AG09319 (cell line): Measurements from ENCODE around the gene LMNTD1.

Source experiments
- DNase-seq: peaks from one replicate; pipeline ENCODE4 v3.0.0-alpha.2; 2010; ENCODE audit warnings: low read depth; ENCODE audit errors: extremely low read depth
- CTCF ChIP-seq: IDR thresholded peaks from 2 replicates; pipeline ENCODE4 v1.5.1; 2011; ENCODE audit warnings: low read depth, mild to moderate bottlenecking, inconsistent platforms, low read length, moderate library complexity

The LMNTD1 gene

GRCh38 chr12:25574761-25575160 is 21.7 kb upstream of the LMNTD1 start:
- DNase-seq: no peak

GRCh38 chr12:25573346-25573745 is 20.3 kb upstream of the LMNTD1 start:
- no peak for DNase-seq
- TF ChIP-seq CTCF: no peak

More at GRCh38 chr12:25574761-25575160, 21.7 kb upstream of the LMNTD1 start:
- no peak for TF ChIP-seq CTCF

- no peak for DNase-seq
- TF ChIP-seq CTCF: no peak
Measured at GRCh38 chr12:25570418-25570817, 17.3 kb upstream of the LMNTD1 start.

- no peak for DNase-seq
- no peak for TF ChIP-seq CTCF
Measured at GRCh38 chr12:25566202-25566949, 13.3 kb upstream of the LMNTD1 start.

GRCh38 chr12:25558586-25558985 is 5.5 kb upstream of the LMNTD1 start:
- no peak for DNase-seq

GRCh38 chr12:25557830-25558436 is 4.8 kb upstream of the LMNTD1 start:
- DNase-seq: peak; percentile 14

More at GRCh38 chr12:25558586-25558985, 5.5 kb upstream of the LMNTD1 start:
- TF ChIP-seq CTCF: no peak

More at GRCh38 chr12:25557830-25558436, 4.8 kb upstream of the LMNTD1 start:
- peak; percentile 45 for TF ChIP-seq CTCF
